Measurements from ENCODE around the gene NCOR2. TPM values are rescaled to one million over a fixed set of nuclear protein-coding genes. Genes with fewer than 3 reads are reported as not detected.

The NCOR2 gene
- total and polyA plus RNA-seq, 12 donors: 16.9 to 243 (median 173) TPM

DNA sequence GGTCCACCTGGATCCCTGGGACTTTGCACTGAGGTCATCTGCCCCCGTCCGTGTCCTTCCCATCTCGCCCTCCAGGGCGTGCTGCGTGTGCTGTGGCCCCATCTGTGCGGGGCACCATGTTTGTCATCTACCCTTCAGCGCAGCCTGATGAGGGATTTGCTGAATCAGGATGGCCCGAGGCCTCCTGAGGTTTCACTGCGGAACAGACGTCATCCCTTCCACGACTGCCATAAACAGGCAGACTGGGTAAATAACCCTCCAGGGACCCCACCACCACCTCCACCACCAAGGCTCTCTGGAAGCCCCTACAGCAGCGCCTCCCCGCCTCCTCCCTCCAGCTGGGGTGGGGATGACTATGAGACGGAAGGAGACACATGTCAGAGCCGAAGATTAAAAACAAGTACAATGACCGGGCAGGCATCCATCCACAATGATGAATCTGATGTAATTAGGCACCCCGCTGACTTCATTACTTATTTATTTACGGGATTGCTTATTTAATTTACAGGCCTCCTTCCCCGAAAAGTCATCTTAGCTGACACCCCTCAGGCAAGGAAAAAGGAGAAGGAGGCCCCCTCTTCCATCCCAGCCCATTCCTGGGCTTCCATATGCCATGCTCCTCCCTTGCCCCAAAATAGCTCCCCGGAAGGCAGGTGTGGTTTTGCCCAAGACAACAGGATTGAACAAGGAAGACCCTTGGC is 39.4 kb downstream of the NCOR2 start:
- peak in 1 of 7 donors; percentile 80 for DNase-seq
- Histone ChIP-seq H3K9me3 (replicated peaks in 1 of 3) (no peaks in the 10 kb centered on the region), H3K27ac (peak overlapping the region in 1 of 5 donors; percentile 69), H3K4me1 (replicated peaks in 1 of 2) (peaks cover 0 to 19% of the 10 kb centered on the region in 2 donors), H3K27me3 (no peaks in the 10 kb centered on the region), H3K4me3 (no peak overlapping the region), H3K36me3 (replicated peaks in 1 of 2) (no peaks in the 10 kb centered on the region)
- WGBS, 4 donors: 73 to 86% (median 77%) methylated on average over 14 to 20 of the region's 20 CpGs
- TF ChIP-seq, protein P1, sequence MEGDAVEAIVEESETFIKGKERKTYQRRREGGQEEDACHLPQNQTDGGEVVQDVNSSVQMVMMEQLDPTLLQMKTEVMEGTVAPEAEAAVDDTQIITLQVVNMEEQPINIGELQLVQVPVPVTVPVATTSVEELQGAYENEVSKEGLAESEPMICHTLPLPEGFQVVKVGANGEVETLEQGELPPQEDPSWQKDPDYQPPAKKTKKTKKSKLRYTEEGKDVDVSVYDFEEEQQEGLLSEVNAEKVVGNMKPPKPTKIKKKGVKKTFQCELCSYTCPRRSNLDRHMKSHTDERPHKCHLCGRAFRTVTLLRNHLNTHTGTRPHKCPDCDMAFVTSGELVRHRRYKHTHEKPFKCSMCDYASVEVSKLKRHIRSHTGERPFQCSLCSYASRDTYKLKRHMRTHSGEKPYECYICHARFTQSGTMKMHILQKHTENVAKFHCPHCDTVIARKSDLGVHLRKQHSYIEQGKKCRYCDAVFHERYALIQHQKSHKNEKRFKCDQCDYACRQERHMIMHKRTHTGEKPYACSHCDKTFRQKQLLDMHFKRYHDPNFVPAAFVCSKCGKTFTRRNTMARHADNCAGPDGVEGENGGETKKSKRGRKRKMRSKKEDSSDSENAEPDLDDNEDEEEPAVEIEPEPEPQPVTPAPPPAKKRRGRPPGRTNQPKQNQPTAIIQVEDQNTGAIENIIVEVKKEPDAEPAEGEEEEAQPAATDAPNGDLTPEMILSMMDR (IDR thresholded peaks at IDR 0.05): peak in 2 of 6 experiments; percentile 15 to 20
- TF ChIP-seq POLR2A (IDR thresholded peaks at IDR 0.05): no peak
- intact Hi-C loops (cut with DNase I): no loop called here

DNA sequence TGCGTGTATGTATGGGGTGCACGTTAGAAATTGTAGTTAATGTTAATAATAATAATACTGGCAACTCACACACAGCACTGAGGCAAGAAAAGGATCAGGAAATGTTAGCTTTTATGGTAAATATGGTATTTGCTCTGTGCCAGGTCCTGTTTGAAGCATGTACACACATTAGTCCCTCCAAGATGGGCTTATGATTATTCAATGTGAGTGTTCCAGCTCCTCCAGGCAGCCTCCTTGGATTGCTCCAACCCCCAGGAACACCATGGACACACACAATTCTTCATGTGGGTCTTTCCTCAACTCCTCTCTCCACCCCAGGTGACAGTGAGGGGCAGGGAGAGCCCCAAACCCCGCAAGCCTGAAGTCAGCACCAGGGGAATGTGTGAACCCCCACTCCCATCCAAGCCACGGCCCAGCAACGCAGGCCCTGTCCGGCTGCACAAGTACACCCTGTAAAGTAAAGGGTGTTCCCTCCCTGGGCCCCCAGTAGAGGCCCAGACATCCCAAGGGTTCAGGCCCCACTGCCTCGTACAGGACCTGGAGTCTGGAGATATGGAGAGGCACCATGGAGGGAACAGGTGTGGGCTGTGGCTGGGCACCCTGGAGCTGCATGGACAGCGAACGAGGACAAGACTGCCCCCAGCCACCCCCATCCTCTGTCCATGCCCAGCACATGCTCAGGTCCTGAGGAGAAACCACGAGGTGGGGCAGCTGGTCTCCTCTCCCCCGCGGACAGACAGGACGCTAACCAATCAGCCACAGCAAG is 41.3 kb downstream of the NCOR2 start:
- no peak for TF ChIP-seq POLR2A (IDR thresholded peaks at IDR 0.05)
- 78 to 86% (median 85%) methylated on average over 7 to 13 of the region's 13 CpGs for WGBS, 4 donors
- peak overlapping the region in 1 of 5 donors; percentile 69 for H3K27ac ChIP-seq
- no peak overlapping the region for H3K4me3 ChIP-seq
- no peaks in the 10 kb centered on the region for H3K9me3 ChIP-seq (replicated peaks in 1 of 3)
- intact Hi-C loops (cut with DNase I): no loop called here
- no peak for DNase-seq
- no peaks in the 10 kb centered on the region for H3K36me3 ChIP-seq (replicated peaks in 1 of 2)
- H3K27me3 ChIP-seq: no peaks in the 10 kb centered on the region
- peaks cover 0 to 26% of the 10 kb centered on the region in 2 donors for H3K4me1 ChIP-seq (replicated peaks in 1 of 2)

DNA sequence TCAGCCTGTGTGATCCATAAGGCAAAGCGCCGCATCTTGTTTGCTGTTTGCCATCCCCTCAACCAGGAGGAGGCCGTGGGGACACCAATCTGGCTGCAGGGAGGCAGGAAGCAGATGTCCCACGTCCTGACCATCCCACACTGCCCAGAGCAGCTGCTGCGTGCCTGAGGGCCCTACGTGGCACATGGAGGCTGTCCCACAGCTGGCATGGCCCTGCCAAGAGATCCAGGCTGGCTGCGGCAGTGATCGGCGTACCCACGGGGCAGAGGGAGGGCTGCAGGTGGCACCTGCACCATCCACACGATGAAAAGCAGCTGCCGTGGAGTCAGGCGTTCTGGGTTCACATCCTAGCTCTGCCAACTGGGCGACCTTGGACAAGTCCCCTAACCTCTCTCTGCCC is 42.0 kb downstream of the NCOR2 start:
- intact Hi-C loops (cut with DNase I): no loop called here
- TF ChIP-seq POLR2A (IDR thresholded peaks at IDR 0.05): no peak
- TF ChIP-seq, protein P1 (IDR thresholded peaks at IDR 0.05): no peak
- peak in 2 of 7 donors; percentile 31 to 75 for DNase-seq
- WGBS, 4 donors: 54 to 66% (median 60%) methylated on average over 9 to 14 of the region's 14 CpGs
- H3K9me3 ChIP-seq (replicated peaks in 1 of 3): no peaks in the 10 kb centered on the region
- no peak overlapping the region for H3K4me3 ChIP-seq
- H3K27ac ChIP-seq: peak overlapping the region in 2 of 5 donors; percentile 0 to 69
- peaks cover 4 to 32% of the 10 kb centered on the region in 2 donors for H3K4me1 ChIP-seq (replicated peaks in 1 of 2)
- no peaks in the 10 kb centered on the region for H3K36me3 ChIP-seq (replicated peaks in 1 of 2)
- H3K27me3 ChIP-seq: no peaks in the 10 kb centered on the region

DNA sequence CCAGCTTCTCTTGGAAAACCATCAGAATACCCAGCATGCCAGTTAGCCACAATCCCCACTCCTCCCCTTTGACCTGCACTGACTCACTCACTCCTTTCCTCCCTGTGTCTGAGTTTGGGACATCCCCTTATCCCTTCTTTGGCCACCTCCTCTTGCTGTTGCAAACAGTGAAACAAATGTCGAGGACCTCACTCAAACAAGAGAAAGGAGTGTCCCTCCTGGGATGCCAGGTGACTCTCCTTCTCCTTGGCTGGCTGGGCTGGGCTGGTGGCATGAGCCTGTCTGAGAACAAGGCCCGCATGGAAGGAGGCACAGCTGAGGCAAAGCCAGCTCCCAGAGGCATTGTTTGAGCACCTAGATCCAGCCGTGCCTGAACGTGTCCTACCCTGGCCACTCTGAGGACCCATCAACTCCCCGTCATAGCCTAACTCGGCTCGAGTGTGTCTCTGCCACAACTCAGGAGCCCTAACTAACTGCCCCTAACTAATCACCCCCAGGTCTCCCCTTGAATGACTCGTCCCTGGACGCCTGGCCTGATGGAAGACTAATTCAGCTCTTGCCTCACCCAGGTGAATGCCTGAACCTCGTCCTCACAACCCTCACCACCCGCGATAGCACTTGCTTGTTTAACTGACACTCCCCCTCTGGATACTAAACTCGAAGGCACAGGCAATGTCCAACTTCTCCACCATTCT is 43.0 kb downstream of the NCOR2 start:
- TF ChIP-seq, protein P1 (IDR thresholded peaks at IDR 0.05): no peak
- TF ChIP-seq POLR2A (IDR thresholded peaks at IDR 0.05): no peak
- Histone ChIP-seq H3K27ac (peak overlapping the region in 2 of 5 donors; percentile 49 to 66), H3K9me3 (replicated peaks in 1 of 3) (no peaks in the 10 kb centered on the region), H3K36me3 (replicated peaks in 1 of 2) (no peaks in the 10 kb centered on the region), H3K4me3 (no peak overlapping the region), H3K27me3 (no peaks in the 10 kb centered on the region), H3K4me1 (replicated peaks in 1 of 2) (peaks cover 14 to 43% of the 10 kb centered on the region in 2 donors)
- intact Hi-C loops (cut with DNase I): no loop called here
- WGBS, 4 donors: 78 to 86% (median 82%) methylated on average over 12 to 13 of the region's 13 CpGs
- no peak for DNase-seq
